HCT116 (cell line): Measurements from ENCODE around the gene RGS11. TPM values are rescaled to one million over a fixed set of nuclear protein-coding genes. Genes with fewer than 3 reads are reported as not detected.
"Not testable (repeated sequence)": the region's sequence is repeated elsewhere in the genome, so short reads cannot be mapped to it uniquely, and the experiment has no call there.

Source experiments
- ATAC-seq: fragments of 200-7000 bp; cut with Tn5 transposase; 2 replicates; pipeline ENCODE4 v1.9.1; 2020; ENCODE audit warnings: mild to moderate bottlenecking, moderate library complexity
- BruUV-seq: library from RNA; stranded (reverse); fragments of 400-500 nt; replicated peaks from 2 replicates; lab custom pipeline; 2021; lab: Mats Ljungman, UMichigan
- CTCF ChIA-PET: fragments of 300-600 bp; sonication (Branson Sonifier 250); formaldehyde crosslinking; loops from one replicate; lab custom pipeline; 2021; ENCODE audit warnings: antibody characterized with exemption; lab: Charles Lee
- POLR2A ChIA-PET: fragments of 300-600, 350-600 bp; sonication (Branson Sonifier 250); formaldehyde crosslinking; loops from one replicate; lab custom pipeline; 2021; ENCODE audit warnings: antibody characterized with exemption; lab: Charles Lee
- RAD21 ChIA-PET, 2 experiments: fragments of 300-600 bp; sonication (Branson Sonifier 250); formaldehyde crosslinking; loops; one replicate each; lab custom pipeline; 2023; ENCODE audit warnings: low total read pairs in 2 of 2; ENCODE audit not compliant: uncharacterized antibody in 2 of 2, unreplicated experiment in 2 of 2, low non-redundant PET in 1 of 2; lab: Charles Lee
- DNase-seq: peaks from one replicate; pipeline ENCODE4 v3.0.0-alpha.2; 2010; ENCODE audit warnings: low read depth, low spot score
- H2AFZ ChIP-seq: fragments of 200-600 bp; shearing (Covaris generic), sonication (generic); 2 replicates; pipeline ENCODE4 v1.6.1; 2017; ENCODE audit warnings: low read depth, mixed run types, mixed read lengths, antibody characterized with exemption, low read length; ENCODE audit not compliant: poor library complexity, severe bottlenecking
- H3K27ac ChIP-seq: 2 replicates; pipeline ENCODE4 v1.5.1; 2012; ENCODE audit warnings: low read depth, low read length
- H3K27me3 ChIP-seq: fragments of 200-600 bp; sonication (generic); 2 replicates; pipeline ENCODE4 v1.6.1; 2016; ENCODE audit warnings: mixed run types, low read length, mixed read lengths; ENCODE audit not compliant: insufficient read depth
- H3K36me3 ChIP-seq, 2 experiments: fragments of 200-500 bp in 1 of 2; fragments of 200-600 bp in 1 of 2; sonication (Bioruptor generic) in 1 of 2; sonication (generic) in 1 of 2; 2 replicates each; pipeline versions ENCODE4 v1.5.1 to v1.6.1; 2014 to 2016; ENCODE audit warnings: low read length in 2 of 2, inconsistent platforms in 1 of 2, mixed read lengths in 1 of 2, mixed run types in 1 of 2; ENCODE audit not compliant: insufficient read depth in 2 of 2, control insufficient read depth in 1 of 2
- H3K4me1 ChIP-seq, 2 experiments: fragments of 200-600 bp in 1 of 2; sonication (generic) in 1 of 2; 2 replicates each; pipeline versions ENCODE4 v1.5.1 to v1.6.1; 2012 to 2017; ENCODE audit warnings: low read length in 2 of 2, inconsistent platforms in 1 of 2, mild to moderate bottlenecking in 1 of 2, mixed read lengths in 1 of 2, mixed run types in 1 of 2, moderate library complexity in 1 of 2; ENCODE audit not compliant: insufficient read depth in 2 of 2, control insufficient read depth in 1 of 2
- H3K4me2 ChIP-seq: fragments of 200-600 bp; sonication (generic); 2 replicates; pipeline ENCODE4 v1.6.1; 2017; ENCODE audit warnings: mixed run types, low read length, mixed read lengths
- H3K4me3 ChIP-seq, 2 experiments: fragments of 200-600 bp in 1 of 2; sonication (generic) in 1 of 2; replicated peaks in 1 of 2; 2 replicates each; pipeline ENCODE4 v1.5.1; 2011 to 2016; ENCODE audit warnings: low read length in 2 of 2, control low read depth in 1 of 2, low read depth in 1 of 2, mild to moderate bottlenecking in 1 of 2, mixed read lengths in 1 of 2, mixed run types in 1 of 2
- H3K79me2 ChIP-seq: fragments of 200-600 bp; sonication (generic); 2 replicates; pipeline ENCODE4 v1.6.1; 2017; ENCODE audit warnings: mild to moderate bottlenecking, mixed run types, low read length, moderate library complexity, mixed read lengths; ENCODE audit not compliant: insufficient read depth
- H3K9ac ChIP-seq: fragments of 200-600 bp; sonication (generic); 2 replicates; pipeline ENCODE4 v1.6.1; 2016; ENCODE audit warnings: low read length, mixed read lengths
- H3K9me2 ChIP-seq: fragments of 200-600 bp; sonication (generic), shearing (Covaris generic); 2 replicates; pipeline ENCODE4 v1.6.1; 2017; ENCODE audit warnings: mixed run types, mild to moderate bottlenecking, moderate library complexity; ENCODE audit not compliant: insufficient read depth
- H3K9me3 ChIP-seq, 2 experiments: fragments of 200-500 bp in 1 of 2; fragments of 200-600 bp in 1 of 2; sonication (Bioruptor generic) in 1 of 2; sonication (generic) in 1 of 2; 2 replicates each; pipeline ENCODE4 v1.6.1; 2014 to 2017; ENCODE audit warnings: low read length in 2 of 2, mixed read lengths in 2 of 2, inconsistent platforms in 1 of 2, low read depth in 1 of 2, mild to moderate bottlenecking in 1 of 2, mixed run types in 1 of 2, moderate library complexity in 1 of 2; ENCODE audit not compliant: control insufficient read depth in 1 of 2, insufficient read depth in 1 of 2
- H4K20me1 ChIP-seq: fragments of 200-600 bp; sonication (generic), shearing (Covaris generic); 2 replicates; pipeline ENCODE4 v1.6.1; 2017; ENCODE audit warnings: mixed run types, mild to moderate bottlenecking, moderate library complexity; ENCODE audit not compliant: insufficient read depth
- ATF3 ChIP-seq: IDR thresholded peaks from 2 replicates; pipeline ENCODE4 v1.6.1; 2012
- CBX3 ChIP-seq: IDR thresholded peaks from 2 replicates; pipeline ENCODE4 v1.6.1; 2012; ENCODE audit warnings: low read depth
- FOSL1 ChIP-seq: IDR thresholded peaks from 2 replicates; pipeline ENCODE4 v1.6.1; 2012; ENCODE audit warnings: low read depth
- JUND ChIP-seq: IDR thresholded peaks from 2 replicates; pipeline ENCODE4 v1.6.1; 2012
- MAX ChIP-seq: IDR thresholded peaks from 2 replicates; pipeline ENCODE4 v1.6.1; 2012
- POLR2AphosphoS5 ChIP-seq: IDR thresholded peaks from 2 replicates; pipeline ENCODE4 v1.6.1; 2011; ENCODE audit warnings: mild to moderate bottlenecking, low read depth, low read length, moderate library complexity
- SRF ChIP-seq: IDR thresholded peaks from 2 replicates; pipeline ENCODE4 v1.6.1; 2012; ENCODE audit warnings: low read depth
- ZBTB33 ChIP-seq: IDR thresholded peaks from 2 replicates; pipeline ENCODE4 v1.6.1; 2011; ENCODE audit warnings: mild to moderate bottlenecking, low read length, moderate library complexity; ENCODE audit not compliant: insufficient replicate concordance; ENCODE audit errors: extremely low read depth
- intact Hi-C: fragments of 100-400 bp; cut with micrococcal nuclease; formaldehyde crosslinking; loops from 2 replicates; pipeline ENCODE4 v1.10.0; 2022
- total RNA-seq: library from RNA; stranded (reverse); gene quantifications from one replicate; pipeline ENCODE4 v1.2.1, GENCODE V29; 2021; ENCODE audit not compliant: unreplicated experiment

The RGS11 gene
- total RNA-seq, 1 experiment from 2014 or later = not detected

- CTCF ChIA-PET = no interaction called here
- Histone ChIP-seq H3K79me2 (no peaks in the 10 kb centered on the region), H3K9me3 (no peaks in the 10 kb centered on the region), H3K27ac (no peak overlapping the region), H4K20me1 (no peaks in the 10 kb centered on the region), H3K4me1 (no peaks in the 10 kb centered on the region), H3K4me2 (no peak overlapping the region), H2AFZ (no peak overlapping the region), H3K9ac (no peak overlapping the region), H3K27me3 (no peaks in the 10 kb centered on the region), H3K4me3 (no peak overlapping the region), H3K9me2 (no peaks in the 10 kb centered on the region), H3K36me3 (no peaks in the 10 kb centered on the region)
- DNase-seq (no peak), ATAC-seq (no peak)
- RAD21 ChIA-PET = no interaction called here
- intact Hi-C loops = no loop called here
- TF ChIP-seq CBX3 = no peak
- TF ChIP-seq POLR2AphosphoS5 = no peak
- TF ChIP-seq ATF3 = no peak
- TF ChIP-seq SRF = no peak
- no peak for TF ChIP-seq ZBTB33
- no peak for TF ChIP-seq MAX
- TF ChIP-seq FOSL1 = no peak
- no peak for TF ChIP-seq JUND
- POLR2A ChIA-PET = no interaction called here
- no TSS peak for BruUV-seq
Observed at GRCh38 chr16:268141-269053, 7.3 kb downstream of the RGS11 start.

- H3K27me3 ChIP-seq, H3K79me2 ChIP-seq, H3K4me3 ChIP-seq, POLR2A ChIA-PET, intact Hi-C loops, ATAC-seq, H3K27ac ChIP-seq, DNase-seq, H3K9me3 ChIP-seq, RAD21 ChIA-PET, H3K9ac ChIP-seq, H4K20me1 ChIP-seq, BruUV-seq, H3K9me2 ChIP-seq, H3K4me1 ChIP-seq, H2AFZ ChIP-seq, H3K4me2 ChIP-seq, H3K36me3 ChIP-seq, CTCF ChIA-PET: not testable (repeated sequence)
Observed at GRCh38 chr16:267562-267961, 8.2 kb downstream of the RGS11 start.
